Ishikawa (cell line): ENCODE results near the gene RREB1.
A peak's percentile ranks its signal among the peaks of the same experiment; 100 is the strongest.

Experiments
- CEBPB ChIP-seq: IDR thresholded peaks from 2 replicates; pipeline ENCODE4 v1.6.1; 2012
- CREB1 ChIP-seq: IDR thresholded peaks from 2 replicates; pipeline ENCODE4 v1.6.1; 2012; ENCODE audit warnings: low read depth
- EGR1 ChIP-seq: IDR thresholded peaks from 2 replicates; pipeline ENCODE4 v1.6.1; 2012
- EP300 ChIP-seq: IDR thresholded peaks from 2 replicates; pipeline ENCODE4 v1.6.1; 2012; ENCODE audit warnings: borderline replicate concordance
- FOXM1 ChIP-seq: IDR thresholded peaks from 2 replicates; pipeline ENCODE4 v1.6.1; 2012; ENCODE audit warnings: low read depth, borderline replicate concordance
- NFIC ChIP-seq: IDR thresholded peaks from 2 replicates; pipeline ENCODE4 v1.6.1; 2012
- RAD21 ChIP-seq: IDR thresholded peaks from 2 replicates; pipeline ENCODE4 v1.6.1; 2012; ENCODE audit warnings: low read depth
- TAF1 ChIP-seq: IDR thresholded peaks from 2 replicates; pipeline ENCODE4 v1.6.1; 2012; ENCODE audit warnings: low read depth, mild to moderate bottlenecking
- TCF12 ChIP-seq: IDR thresholded peaks from 2 replicates; pipeline ENCODE4 v1.6.1; 2012; ENCODE audit warnings: low read depth
- TEAD4 ChIP-seq: IDR thresholded peaks from 2 replicates; pipeline ENCODE4 v1.6.1; 2012
- YY1 ChIP-seq: IDR thresholded peaks from 2 replicates; pipeline ENCODE4 v1.6.1; 2012; ENCODE audit warnings: low read depth
- ZBTB7A ChIP-seq: IDR thresholded peaks from 2 replicates; pipeline ENCODE4 v1.6.1; 2012; ENCODE audit warnings: low read depth
- TF ChIP-seq, protein P1 (sequence below): IDR thresholded peaks from 2 replicates; pipeline ENCODE4 v1.6.1; 2012
- TF ChIP-seq, protein P2 (sequence below): IDR thresholded peaks from 2 replicates; pipeline ENCODE4 v1.6.1; 2012
- TF ChIP-seq, protein P3 (sequence below): IDR thresholded peaks from 2 replicates; pipeline ENCODE4 v1.6.1; 2012; ENCODE audit warnings: low read depth, mild to moderate bottlenecking

Gene RREB1

DNA sequence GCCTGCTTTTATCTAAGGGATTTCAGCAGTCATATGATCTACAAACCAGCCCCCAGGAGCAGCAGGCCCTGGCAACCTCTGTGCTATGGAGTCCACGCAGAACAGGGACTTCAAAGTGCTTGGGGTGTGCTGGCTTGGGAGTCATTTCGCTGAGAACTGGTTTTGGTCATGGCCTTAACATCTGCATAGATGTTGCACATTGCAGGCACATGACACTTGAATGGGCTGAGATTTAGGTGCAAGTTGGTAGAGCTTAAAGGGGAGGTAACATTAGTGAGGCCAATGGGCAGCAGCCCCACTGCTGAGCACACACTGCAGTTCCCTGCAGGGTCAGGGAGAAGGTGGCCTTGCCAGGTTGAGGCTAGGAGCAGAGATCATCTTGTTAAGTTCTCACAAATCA, 43.6 kb downstream of the RREB1 start:
- no peak for TF ChIP-seq TCF12
- no peak for TF ChIP-seq CREB1
- TF ChIP-seq NFIC = no peak
- TF ChIP-seq, protein P1, sequence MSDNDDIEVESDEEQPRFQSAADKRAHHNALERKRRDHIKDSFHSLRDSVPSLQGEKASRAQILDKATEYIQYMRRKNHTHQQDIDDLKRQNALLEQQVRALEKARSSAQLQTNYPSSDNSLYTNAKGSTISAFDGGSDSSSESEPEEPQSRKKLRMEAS = peak; percentile 59
- TF ChIP-seq, protein P2, sequence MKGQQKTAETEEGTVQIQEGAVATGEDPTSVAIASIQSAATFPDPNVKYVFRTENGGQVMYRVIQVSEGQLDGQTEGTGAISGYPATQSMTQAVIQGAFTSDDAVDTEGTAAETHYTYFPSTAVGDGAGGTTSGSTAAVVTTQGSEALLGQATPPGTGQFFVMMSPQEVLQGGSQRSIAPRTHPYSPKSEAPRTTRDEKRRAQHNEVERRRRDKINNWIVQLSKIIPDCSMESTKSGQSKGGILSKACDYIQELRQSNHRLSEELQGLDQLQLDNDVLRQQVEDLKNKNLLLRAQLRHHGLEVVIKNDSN = peak; percentile 33; the same call in 1 of the 2 replicates
- TF ChIP-seq TEAD4 = no peak
- TF ChIP-seq ZBTB7A = no peak
- TF ChIP-seq RAD21 = no peak
- TF ChIP-seq, protein P3, sequence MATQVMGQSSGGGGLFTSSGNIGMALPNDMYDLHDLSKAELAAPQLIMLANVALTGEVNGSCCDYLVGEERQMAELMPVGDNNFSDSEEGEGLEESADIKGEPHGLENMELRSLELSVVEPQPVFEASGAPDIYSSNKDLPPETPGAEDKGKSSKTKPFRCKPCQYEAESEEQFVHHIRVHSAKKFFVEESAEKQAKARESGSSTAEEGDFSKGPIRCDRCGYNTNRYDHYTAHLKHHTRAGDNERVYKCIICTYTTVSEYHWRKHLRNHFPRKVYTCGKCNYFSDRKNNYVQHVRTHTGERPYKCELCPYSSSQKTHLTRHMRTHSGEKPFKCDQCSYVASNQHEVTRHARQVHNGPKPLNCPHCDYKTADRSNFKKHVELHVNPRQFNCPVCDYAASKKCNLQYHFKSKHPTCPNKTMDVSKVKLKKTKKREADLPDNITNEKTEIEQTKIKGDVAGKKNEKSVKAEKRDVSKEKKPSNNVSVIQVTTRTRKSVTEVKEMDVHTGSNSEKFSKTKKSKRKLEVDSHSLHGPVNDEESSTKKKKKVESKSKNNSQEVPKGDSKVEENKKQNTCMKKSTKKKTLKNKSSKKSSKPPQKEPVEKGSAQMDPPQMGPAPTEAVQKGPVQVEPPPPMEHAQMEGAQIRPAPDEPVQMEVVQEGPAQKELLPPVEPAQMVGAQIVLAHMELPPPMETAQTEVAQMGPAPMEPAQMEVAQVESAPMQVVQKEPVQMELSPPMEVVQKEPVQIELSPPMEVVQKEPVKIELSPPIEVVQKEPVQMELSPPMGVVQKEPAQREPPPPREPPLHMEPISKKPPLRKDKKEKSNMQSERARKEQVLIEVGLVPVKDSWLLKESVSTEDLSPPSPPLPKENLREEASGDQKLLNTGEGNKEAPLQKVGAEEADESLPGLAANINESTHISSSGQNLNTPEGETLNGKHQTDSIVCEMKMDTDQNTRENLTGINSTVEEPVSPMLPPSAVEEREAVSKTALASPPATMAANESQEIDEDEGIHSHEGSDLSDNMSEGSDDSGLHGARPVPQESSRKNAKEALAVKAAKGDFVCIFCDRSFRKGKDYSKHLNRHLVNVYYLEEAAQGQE = no peak
- no peak for TF ChIP-seq YY1

DNA sequence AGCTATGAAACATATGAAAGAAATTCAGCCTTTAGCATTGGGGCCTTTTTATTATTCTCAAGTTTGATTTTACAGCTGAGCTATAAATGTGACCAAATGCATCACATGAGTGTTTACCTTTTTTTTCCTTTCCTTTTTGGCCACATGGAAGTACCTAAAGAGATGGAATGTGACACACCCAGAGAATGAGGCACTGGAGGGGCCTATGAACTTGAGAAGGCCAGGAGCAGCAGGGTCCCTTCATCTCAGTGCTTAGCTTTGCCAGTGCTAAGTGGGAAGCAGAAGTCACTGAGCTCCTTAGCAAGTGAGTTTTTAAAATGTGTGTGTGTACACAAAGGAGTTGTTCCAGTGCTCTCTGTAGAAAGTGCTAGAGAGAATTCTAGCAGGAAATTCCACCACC, 44.7 kb downstream of the RREB1 start:
- TF ChIP-seq TAF1 (no peak), ZBTB7A (no peak), TEAD4 (peak; percentile 80), CEBPB (no peak), EP300 (peak; percentile 48; the same call in 1 of the 2 replicates), RAD21 (no peak; the same call in 1 of the 2 replicates), FOXM1 (no peak), NFIC (peak; percentile 33; the same call in 1 of the 2 replicates), TCF12 (no peak), YY1 (no peak), EGR1 (no peak), CREB1 (no peak)
- TF ChIP-seq, protein P1 = peak; percentile 68; the same call in 1 of the 2 replicates
- TF ChIP-seq, protein P2 = peak; percentile 55; the same call in 1 of the 2 replicates
- TF ChIP-seq, protein P3 = no peak

DNA sequence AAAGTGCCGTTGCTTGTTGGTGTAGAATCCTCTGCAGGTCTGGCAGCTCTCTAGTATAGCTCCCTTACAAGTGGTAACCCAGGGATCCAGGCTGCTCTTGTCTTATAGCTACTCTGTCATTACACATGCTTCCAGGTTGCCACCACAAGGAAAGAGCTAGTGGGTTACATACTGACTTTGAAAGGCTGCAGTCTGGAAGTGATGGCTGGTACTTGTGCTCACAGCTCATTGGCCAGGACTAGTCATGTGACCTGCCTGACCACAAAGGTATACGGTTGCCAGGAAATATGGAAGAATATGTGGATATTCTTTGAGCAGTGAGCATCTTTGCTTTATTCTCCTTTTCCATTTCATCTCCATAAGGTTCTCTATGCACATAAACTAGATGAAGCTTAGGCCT, 46.0 kb downstream of the RREB1 start:
- TF ChIP-seq TEAD4 (no peak), TCF12 (no peak), ZBTB7A (no peak), EP300 (no peak)
- TF ChIP-seq, protein P2 = peak; percentile 83

DNA sequence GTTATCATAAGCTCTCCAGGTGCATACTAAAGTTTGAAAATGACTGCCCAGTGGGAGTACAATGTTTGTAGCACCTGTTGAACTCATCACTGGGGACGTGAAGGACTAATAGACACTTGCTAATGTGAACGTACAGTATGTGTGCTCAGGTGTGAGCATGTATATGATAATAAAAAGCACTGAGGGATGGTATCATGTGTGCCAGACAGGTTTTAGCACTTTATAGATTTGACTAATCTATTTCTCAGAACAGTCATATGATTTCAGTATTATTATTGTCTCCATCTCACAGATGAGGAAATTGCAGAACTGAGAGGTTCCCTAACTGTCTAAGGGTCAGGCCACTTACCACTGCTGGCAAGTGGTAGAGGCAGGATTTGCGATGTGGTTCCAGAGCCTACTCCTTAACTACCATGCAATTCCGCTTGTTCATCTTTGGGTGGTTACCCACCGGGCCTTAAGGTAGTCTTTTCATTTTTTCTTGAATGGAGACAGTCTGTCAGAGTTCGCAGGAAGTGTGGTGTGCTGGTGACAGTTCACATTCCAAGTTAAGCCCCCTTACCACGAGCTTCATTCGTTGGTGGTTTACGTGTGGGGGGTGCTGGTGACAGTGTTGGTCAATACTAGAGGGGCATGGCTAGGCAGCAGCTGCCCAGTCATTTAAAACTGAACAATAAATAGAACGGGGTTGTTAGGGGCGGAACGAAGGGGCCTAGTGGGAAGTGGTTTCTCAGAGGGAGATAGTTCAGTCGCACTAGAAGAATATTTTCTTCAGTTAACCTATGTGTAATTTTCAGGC, 46.8 kb downstream of the RREB1 start:
- TF ChIP-seq, protein P1 = no peak
- no peak for TF ChIP-seq TCF12
- TF ChIP-seq EP300 = no peak
- no peak for TF ChIP-seq CREB1
- no peak for TF ChIP-seq ZBTB7A
- TF ChIP-seq TAF1 = no peak
- no peak for TF ChIP-seq TEAD4
- no peak for TF ChIP-seq NFIC

DNA sequence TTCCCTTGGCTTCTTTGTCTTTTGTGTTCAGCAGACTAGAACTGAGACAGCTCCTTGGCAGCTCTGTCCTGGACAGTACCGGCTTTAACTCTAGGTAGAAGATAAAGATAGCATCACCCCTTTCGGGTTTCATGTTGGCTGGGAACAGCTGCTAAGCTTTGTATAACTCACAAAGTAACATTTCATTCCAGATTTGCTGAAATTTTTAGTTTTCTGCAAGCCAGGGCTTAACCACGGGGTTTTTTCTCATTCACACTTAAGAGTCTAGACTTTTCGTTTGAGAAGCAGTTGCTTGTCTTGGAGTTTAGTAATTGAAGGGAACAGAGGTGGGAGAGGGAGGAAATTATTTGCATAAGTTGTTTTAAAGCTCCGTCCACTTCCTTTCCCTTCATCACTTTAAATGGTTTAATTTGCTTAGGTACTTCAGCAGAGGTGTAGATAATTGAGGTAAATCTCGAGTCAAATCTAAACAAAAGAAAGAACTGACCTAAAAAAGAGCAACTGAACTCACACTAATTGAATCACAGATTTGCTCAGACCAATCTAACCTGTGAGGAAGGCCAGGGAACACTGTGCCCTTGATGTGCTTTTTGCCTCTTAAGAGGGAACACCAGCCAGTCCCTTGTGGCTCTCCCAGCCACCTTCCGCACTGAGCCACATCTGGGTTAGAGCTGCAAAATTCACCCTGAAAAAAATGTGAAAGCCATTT, 48.3 kb downstream of the RREB1 start:
- no peak for TF ChIP-seq CEBPB
- no peak for TF ChIP-seq YY1
- no peak for TF ChIP-seq TAF1
- TF ChIP-seq, protein P2 = no peak
- no peak for TF ChIP-seq EGR1
- TF ChIP-seq, protein P1 = no peak
- TF ChIP-seq, protein P3 = no peak
- TF ChIP-seq EP300 = no peak
- no peak for TF ChIP-seq NFIC
- TF ChIP-seq ZBTB7A = no peak
- TF ChIP-seq TCF12 = no peak
- no peak for TF ChIP-seq RAD21
- TF ChIP-seq TEAD4 = no peak
- TF ChIP-seq CREB1 = no peak
- no peak for TF ChIP-seq FOXM1
